DND-41 (cell line): ENCODE measurements around the gene ATXN1.

Source experiments
- EZH2 ChIP-seq: IDR thresholded peaks from 3 replicates; pipeline ENCODE4 v1.6.1; 2012; ENCODE audit warnings: borderline replicate concordance, low read depth, mild to moderate bottlenecking, moderate library complexity, low read length, inconsistent platforms; ENCODE audit not compliant: severe bottlenecking
- TF ChIP-seq, protein P1 (sequence below): IDR thresholded peaks from 2 replicates; pipeline ENCODE4 v1.5.1; 2012; ENCODE audit warnings: borderline replicate concordance, low read length, moderate library complexity, mild to moderate bottlenecking; ENCODE audit not compliant: poor library complexity, severe bottlenecking; ENCODE audit errors: extremely low read depth

DNA sequence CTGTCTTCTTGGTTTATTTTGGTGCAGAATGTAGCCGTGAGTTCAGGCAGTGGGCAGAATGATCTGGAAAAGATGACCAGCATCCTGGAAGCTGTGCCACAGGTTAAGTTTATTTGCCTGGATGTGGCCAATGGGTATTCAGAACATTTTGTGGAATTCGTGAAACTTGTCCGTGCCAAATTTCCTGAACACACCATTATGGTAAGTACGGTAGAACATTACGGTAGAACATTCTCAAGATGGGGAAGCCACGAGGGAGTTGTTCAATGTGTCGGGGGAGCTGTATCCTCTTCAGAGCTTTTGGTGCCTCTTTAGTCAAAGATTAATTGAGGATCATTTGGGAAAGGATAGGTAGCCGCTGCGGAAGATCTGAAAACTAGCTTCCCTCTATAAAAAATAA lies 506.7 kb downstream of the ATXN1 start:
- TF ChIP-seq, protein P1, sequence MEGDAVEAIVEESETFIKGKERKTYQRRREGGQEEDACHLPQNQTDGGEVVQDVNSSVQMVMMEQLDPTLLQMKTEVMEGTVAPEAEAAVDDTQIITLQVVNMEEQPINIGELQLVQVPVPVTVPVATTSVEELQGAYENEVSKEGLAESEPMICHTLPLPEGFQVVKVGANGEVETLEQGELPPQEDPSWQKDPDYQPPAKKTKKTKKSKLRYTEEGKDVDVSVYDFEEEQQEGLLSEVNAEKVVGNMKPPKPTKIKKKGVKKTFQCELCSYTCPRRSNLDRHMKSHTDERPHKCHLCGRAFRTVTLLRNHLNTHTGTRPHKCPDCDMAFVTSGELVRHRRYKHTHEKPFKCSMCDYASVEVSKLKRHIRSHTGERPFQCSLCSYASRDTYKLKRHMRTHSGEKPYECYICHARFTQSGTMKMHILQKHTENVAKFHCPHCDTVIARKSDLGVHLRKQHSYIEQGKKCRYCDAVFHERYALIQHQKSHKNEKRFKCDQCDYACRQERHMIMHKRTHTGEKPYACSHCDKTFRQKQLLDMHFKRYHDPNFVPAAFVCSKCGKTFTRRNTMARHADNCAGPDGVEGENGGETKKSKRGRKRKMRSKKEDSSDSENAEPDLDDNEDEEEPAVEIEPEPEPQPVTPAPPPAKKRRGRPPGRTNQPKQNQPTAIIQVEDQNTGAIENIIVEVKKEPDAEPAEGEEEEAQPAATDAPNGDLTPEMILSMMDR: no peak
- no peak for TF ChIP-seq EZH2
